Activated CD8-positive, alpha-beta T cell treated with anti-CD3 and anti-CD28 coated beads, Interleukin-2, amount 10 ng/mL, durations not matched to agents 7 days and 5 days (primary cell): ENCODE measurements around the gene CFAP119. TPM values are rescaled to one million over a fixed set of nuclear protein-coding genes. Genes with fewer than 3 reads are reported as not detected.

Experiments
- ATAC-seq: fragments of 150-1000 bp; cut with Tn5 transposase; one replicate; pipeline ENCODE4 v1.10.0; 2021; ENCODE audit warnings: moderate library complexity
- CTCF ChIA-PET: fragments of 350-600 bp; sonication (Branson Sonifier 250); formaldehyde crosslinking; loops from one replicate; lab custom pipeline; 2021; ENCODE audit warnings: antibody characterized with exemption; lab: Charles Lee
- POLR2A ChIA-PET: fragments of 350-600 bp; sonication (Branson Sonifier 250); formaldehyde crosslinking; loops from one replicate; lab custom pipeline; 2021; ENCODE audit warnings: antibody characterized with exemption; lab: Charles Lee
- DNase-seq: peaks from one replicate; pipeline ENCODE4 v3.0.0-alpha.2; 2020
- H3K27ac Mint-ChIP-seq: one replicate; pipeline ENCODE4 v1.8.0; 2021; ENCODE audit warnings: mild to moderate bottlenecking, mixed read lengths
- H3K27me3 Mint-ChIP-seq: one replicate; pipeline ENCODE4 v1.8.0; 2021; ENCODE audit warnings: low read depth, mixed read lengths
- H3K36me3 Mint-ChIP-seq: one replicate; pipeline ENCODE4 v1.8.0; 2021; ENCODE audit warnings: low read depth, mixed read lengths
- H3K4me1 Mint-ChIP-seq: one replicate; pipeline ENCODE4 v1.8.0; 2021; ENCODE audit warnings: low read depth, mixed read lengths
- H3K4me3 Mint-ChIP-seq: one replicate; pipeline ENCODE4 v1.8.0; 2021; ENCODE audit warnings: mild to moderate bottlenecking, mixed read lengths
- H3K9me3 Mint-ChIP-seq: one replicate; pipeline ENCODE4 v1.8.0; 2022; ENCODE audit warnings: mixed read lengths; ENCODE audit not compliant: insufficient read depth
- total RNA-seq, 2 experiments: library from RNA; stranded (reverse); gene quantifications; one replicate each; pipeline ENCODE4 v1.2.3, GENCODE V29; 2021

CFAP119 gene
- total RNA-seq, 2 experiments from 2014 or later, result 4.4 to 4.8 TPM

DNA sequence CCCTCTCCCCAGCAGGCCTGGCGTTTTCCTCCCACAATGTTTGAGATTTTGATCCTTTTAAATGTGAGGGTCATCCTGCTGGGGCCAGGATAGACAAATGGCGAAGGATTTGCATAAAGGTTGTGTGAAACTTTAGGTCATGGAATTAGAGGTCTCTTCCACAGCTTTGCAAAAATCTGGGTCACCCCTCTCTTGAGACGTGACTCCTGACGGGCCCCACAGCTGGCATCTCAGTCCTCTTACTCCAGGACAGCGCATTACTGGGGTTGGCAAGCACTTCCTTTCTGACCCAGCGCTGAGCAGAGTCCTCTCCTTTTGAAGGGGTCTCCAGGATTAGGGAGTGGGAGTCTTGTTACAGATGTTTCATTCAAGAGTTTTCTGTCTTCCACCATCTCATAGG, 17.7 kb upstream of the CFAP119 start:
- ChIA-PET POLR2A (interaction anchor here (1.0 kb wide), 1 partner anchor 11 kb away, joined by 3 read pairs; no protein-coding TSS in a partner anchor), CTCF (interaction anchor here (1.3 kb wide), 1 partner anchor 65 kb away, joined by 3 read pairs; no protein-coding TSS in a partner anchor)
- Mint-ChIP-seq H3K4me3 (no peak overlapping the region), H3K27me3 (no peaks in the 10 kb centered on the region), H3K4me1 (peaks cover 15% of the 10 kb centered on the region), H3K27ac (no peak overlapping the region), H3K9me3 (no peaks in the 10 kb centered on the region), H3K36me3 (peaks cover 9% of the 10 kb centered on the region)
- no peak for ATAC-seq
- DNase-seq, result no peak

DNA sequence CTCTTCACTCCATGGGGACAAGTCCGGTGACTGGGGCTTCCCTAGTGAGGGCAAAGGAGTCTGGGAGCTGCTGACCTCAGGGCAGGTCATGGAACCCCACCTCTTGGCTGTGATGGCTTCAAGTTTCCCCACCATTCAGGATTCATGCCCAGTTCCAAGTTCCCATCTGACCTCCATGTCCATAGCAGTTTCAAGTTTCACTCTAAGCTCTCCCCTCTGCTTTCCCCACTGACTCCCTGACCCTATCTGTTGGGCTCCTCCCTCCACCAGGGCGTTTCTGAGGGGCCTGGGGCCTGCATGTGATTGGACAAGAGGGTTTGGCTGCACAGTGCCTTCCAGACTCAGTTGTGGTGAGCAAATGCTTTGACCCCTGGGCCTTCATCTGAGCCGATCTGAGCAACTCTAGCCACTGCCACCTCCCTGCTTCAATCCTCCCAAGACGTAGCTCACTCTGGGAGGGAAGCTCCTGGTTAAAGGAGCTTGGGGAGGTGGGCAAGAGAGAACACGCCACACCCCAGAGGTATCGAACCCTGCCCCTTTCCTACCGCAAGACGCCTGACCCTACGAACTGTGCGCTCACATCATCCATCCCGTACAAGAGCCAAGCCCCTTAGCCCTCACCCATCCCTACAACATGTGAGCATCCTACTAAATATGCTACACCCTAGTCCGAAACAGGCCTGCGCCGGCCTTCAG, 16.8 kb upstream of the CFAP119 start:
- no peak overlapping the region for H3K27ac Mint-ChIP-seq
- H3K4me1 Mint-ChIP-seq, result peaks cover 19% of the 10 kb centered on the region
- ChIA-PET CTCF (interaction anchor here (2.0 kb wide), 1 partner anchor 35 kb away, joined by 7 read pairs; no protein-coding TSS in a partner anchor), POLR2A (interaction anchor here (1.0 kb wide), 1 partner anchor 11 kb away, joined by 3 read pairs; no protein-coding TSS in a partner anchor)
- H3K9me3 Mint-ChIP-seq, result no peaks in the 10 kb centered on the region
- no peaks in the 10 kb centered on the region for H3K27me3 Mint-ChIP-seq
- DNase-seq, result no peak
- no peak overlapping the region for H3K4me3 Mint-ChIP-seq
- H3K36me3 Mint-ChIP-seq, result peaks cover 17% of the 10 kb centered on the region
- ATAC-seq, result no peak

DNA sequence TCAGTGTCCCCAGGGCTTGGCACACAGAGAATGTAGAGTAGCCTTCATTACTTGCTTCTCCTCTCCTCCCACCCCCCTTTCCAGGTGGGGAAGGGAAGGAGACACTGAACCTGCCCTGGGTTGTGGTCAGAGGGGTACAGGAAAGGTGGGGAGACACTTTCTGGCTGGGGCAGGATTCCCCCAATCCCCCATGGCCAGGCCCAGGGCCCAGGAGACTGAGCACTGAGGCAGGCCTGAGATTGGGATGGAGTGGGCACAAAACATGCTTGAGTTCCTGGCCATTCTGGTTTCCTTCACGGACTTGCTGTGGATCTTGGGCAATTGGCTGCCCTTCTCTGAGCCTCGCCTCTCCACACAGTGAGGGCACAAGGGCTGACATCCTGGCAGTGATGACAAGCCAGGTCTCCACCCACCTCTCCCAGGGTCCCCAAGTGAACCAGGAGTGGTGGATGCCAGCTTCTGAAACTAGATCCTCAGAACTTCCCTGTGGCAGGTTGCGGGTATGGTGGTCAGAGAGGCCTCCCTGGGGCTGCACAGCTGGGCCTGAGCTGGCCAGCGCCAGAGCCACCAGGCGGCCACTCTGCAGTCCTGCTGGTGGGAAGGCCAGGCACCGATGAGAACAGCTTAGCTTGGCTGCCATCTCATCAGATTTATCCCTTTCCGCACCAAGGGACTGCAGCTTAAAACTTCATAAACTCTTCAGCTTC, 15.9 kb upstream of the CFAP119 start:
- ChIA-PET POLR2A (no interaction called here), CTCF (interaction anchor here (2.0 kb wide), 1 partner anchor 36 kb away, joined by 7 read pairs; no protein-coding TSS in a partner anchor)
- Mint-ChIP-seq H3K27ac (peak overlapping the region; percentile 59), H3K36me3 (peaks cover 21% of the 10 kb centered on the region), H3K27me3 (no peaks in the 10 kb centered on the region), H3K4me3 (no peak overlapping the region), H3K9me3 (no peaks in the 10 kb centered on the region), H3K4me1 (peaks cover 25% of the 10 kb centered on the region)
- DNase-seq (no peak), ATAC-seq (no peak)

DNA sequence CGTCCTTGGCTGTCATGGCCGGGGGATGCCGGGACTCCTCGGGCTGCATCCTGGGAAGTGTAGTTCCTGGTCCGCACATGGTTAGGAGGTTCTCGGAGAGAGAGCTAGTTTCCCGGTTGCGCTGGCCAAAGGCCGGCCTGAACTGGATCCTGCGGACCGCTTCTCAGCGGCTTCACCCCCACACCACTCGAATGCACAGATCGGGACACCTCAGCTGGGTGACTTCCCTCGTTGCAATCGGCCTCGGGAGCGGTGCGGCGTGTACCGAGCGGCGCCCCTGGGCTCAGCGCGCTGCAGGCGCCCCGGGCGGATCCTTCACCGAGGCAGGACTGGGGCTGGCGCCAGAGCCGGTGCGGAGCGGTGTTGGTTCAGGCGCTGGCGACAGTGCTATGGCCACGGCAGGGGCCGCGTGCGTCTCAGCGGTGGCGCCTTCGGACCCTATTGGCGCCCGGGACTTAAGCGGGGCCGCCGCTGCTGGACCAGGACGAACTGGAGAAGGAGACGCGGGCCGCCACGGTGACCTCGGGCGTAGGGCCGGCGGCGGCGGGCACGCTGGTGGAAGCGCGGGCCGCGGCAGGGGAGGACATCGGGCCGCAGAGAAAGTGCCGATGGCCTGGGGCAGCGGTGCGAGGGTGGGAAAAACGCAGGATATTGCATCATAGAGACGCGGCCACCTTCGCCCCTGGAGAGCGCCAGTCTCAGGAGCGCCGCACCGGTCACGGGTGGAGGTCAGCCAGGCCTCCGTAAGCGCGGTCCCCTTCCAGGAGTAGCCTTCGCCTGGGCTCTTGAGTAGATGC, 13.7 kb upstream of the CFAP119 start:
- Mint-ChIP-seq H3K27ac (peak overlapping the region; percentile 95), H3K4me3 (peak overlapping the region; percentile 92), H3K4me1 (peaks cover 37% of the 10 kb centered on the region), H3K27me3 (no peaks in the 10 kb centered on the region), H3K36me3 (peaks cover 39% of the 10 kb centered on the region), H3K9me3 (no peaks in the 10 kb centered on the region)
- CTCF ChIA-PET, result interaction anchor here (0.9 to 2.6 kb wide), 5 partner anchors 30 to 126 kb away, joined by 3 to 12 read pairs (median 5); no protein-coding TSS in a partner anchor
- DNase-seq (peak; percentile 75), ATAC-seq (peak; percentile 77)
- POLR2A ChIA-PET, result interaction anchor here (1.5 kb wide), 1 partner anchor 28 kb away, joined by 4 read pairs; the partner anchor contains the start of gene PHKG2

DNA sequence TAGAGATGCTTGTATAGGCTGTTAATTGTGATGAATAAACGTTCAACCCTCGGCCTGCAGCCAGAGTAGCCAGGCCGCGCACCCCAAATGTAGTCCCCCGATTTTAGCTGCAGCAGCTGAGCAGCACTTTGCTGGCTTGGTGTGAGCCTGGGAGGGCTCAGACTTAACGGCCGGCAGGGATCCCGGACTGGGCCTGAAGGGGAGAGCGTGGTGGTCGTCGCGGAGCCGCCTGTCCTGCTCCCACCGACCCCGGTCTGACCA, 13.2 kb upstream of the CFAP119 start:
- Mint-ChIP-seq H3K27me3 (no peaks in the 10 kb centered on the region), H3K36me3 (peaks cover 43% of the 10 kb centered on the region), H3K27ac (peak overlapping the region; percentile 95), H3K9me3 (no peaks in the 10 kb centered on the region), H3K4me1 (peaks cover 37% of the 10 kb centered on the region), H3K4me3 (peak overlapping the region; percentile 92)
- ChIA-PET CTCF (interaction anchor here (0.9 to 2.6 kb wide), 5 partner anchors 30 to 127 kb away, joined by 3 to 12 read pairs (median 5); no protein-coding TSS in a partner anchor), POLR2A (interaction anchor here (1.5 kb wide), 1 partner anchor 27 kb away, joined by 4 read pairs; the partner anchor contains the start of gene PHKG2)
- DNase-seq (no peak), ATAC-seq (no peak)

DNA sequence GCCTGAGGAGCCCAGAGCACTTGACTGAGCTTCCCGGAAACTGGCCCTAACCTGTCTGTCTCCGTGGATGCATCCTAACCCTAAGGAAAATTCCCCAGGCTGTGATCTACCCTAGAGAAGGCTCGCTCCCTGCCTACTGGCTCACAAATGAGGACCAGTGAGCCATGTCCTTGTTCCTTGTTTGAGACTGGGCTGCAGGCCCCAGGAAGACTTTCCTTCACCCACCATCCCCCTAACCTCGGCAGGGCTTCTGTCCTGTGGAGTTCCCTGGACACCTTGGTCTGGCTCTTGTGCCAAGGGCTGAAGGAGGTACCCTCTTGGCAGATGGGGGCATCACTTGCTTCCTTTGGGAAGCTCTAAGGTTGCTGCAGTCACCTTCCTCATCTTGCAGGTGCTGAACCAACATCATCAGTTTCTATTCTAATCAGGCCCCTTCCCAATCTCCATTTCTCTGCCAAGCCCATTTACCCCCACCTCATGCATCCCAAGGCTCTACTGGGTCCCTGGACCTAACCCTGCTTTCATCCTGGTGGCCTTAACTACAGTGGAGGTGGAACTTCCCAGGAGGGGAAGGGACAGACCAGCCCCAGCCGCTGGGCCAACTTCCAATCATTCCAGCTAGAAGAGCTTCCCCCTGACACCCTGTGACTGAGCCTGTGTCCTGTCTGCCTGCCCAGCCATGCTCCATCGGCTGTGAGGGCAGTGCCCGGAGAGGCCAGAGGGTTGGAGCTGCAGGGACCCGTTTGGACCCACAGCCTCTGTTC, 12.7 kb upstream of the CFAP119 start:
- peaks cover 46% of the 10 kb centered on the region for H3K36me3 Mint-ChIP-seq
- ChIA-PET POLR2A (interaction anchor here (0.6 to 1.5 kb wide), 3 partner anchors 27 to 309 kb away, joined by 3 to 4 read pairs (median 3); partner anchors contain the start of gene PHKG2), CTCF (interaction anchor here (0.9 to 2.6 kb wide), 5 partner anchors 31 to 127 kb away, joined by 3 to 12 read pairs (median 5); no protein-coding TSS in a partner anchor)
- H3K27ac Mint-ChIP-seq, result peak overlapping the region; percentile 95
- DNase-seq, result no peak
- H3K4me3 Mint-ChIP-seq, result peak overlapping the region; percentile 92
- no peaks in the 10 kb centered on the region for H3K9me3 Mint-ChIP-seq
- H3K27me3 Mint-ChIP-seq, result no peaks in the 10 kb centered on the region
- H3K4me1 Mint-ChIP-seq, result peaks cover 37% of the 10 kb centered on the region
- peak; percentile 2 for ATAC-seq

DNA sequence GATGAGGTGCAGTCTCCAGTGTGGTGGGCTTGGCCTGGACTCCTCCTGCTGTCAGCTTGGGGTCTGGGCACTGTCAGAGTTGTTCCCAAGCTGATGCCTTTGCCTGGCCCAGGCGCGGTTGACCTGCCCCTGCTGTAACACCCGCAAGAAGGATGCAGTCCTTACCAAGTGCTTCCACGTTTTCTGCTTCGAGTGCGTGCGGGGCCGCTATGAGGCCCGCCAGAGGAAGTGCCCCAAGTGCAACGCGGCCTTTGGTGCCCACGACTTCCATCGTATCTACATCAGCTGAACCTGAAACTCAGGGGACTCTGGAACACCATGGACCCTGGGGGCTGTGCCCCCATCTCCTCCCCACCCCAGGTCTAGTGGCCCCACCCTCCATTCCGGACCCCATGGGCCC, 12.0 kb upstream of the CFAP119 start:
- Mint-ChIP-seq H3K27me3 (no peaks in the 10 kb centered on the region), H3K27ac (no peak overlapping the region), H3K4me3 (no peak overlapping the region), H3K9me3 (no peaks in the 10 kb centered on the region), H3K36me3 (peaks cover 53% of the 10 kb centered on the region), H3K4me1 (peaks cover 37% of the 10 kb centered on the region)
- no peak for ATAC-seq
- POLR2A ChIA-PET, result interaction anchor here (0.6 to 0.8 kb wide), 2 partner anchors 70 to 309 kb away, joined by 3 read pairs; no protein-coding TSS in a partner anchor
- DNase-seq, result no peak
- CTCF ChIA-PET, result interaction anchor here (1.9 to 2.6 kb wide), 3 partner anchors 31 to 128 kb away, joined by 5 to 12 read pairs (median 6); no protein-coding TSS in a partner anchor

DNA sequence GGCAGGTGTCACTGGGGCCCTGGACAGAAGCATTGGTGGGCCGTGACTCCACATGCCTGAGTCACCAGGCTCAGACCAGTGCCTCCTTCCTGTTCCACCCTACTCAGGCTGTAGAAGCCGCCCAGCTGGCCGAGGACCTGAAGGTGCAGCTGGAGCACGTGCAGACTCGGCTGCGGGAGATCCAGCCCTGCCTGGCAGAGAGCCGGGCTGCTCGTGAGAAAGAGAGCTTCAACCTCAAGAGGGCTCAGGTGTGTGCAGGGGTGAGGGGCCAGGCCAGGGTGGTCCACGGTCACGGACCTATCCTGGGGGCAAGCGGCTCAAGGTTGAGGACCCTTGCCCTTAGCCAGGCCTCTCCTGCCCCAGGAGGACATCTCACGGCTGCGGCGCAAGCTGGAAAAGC, 9.9 kb upstream of the CFAP119 start:
- Mint-ChIP-seq H3K4me1 (peaks cover 30% of the 10 kb centered on the region), H3K9me3 (no peaks in the 10 kb centered on the region), H3K36me3 (peaks cover 66% of the 10 kb centered on the region), H3K27ac (peak overlapping the region; percentile 53), H3K27me3 (no peaks in the 10 kb centered on the region), H3K4me3 (no peak overlapping the region)
- no peak for ATAC-seq
- POLR2A ChIA-PET, result no interaction called here
- DNase-seq, result no peak
- CTCF ChIA-PET, result interaction anchor here (1.0 to 1.2 kb wide), 2 partner anchors 11 to 43 kb away, joined by 3 read pairs; no protein-coding TSS in a partner anchor

DNA sequence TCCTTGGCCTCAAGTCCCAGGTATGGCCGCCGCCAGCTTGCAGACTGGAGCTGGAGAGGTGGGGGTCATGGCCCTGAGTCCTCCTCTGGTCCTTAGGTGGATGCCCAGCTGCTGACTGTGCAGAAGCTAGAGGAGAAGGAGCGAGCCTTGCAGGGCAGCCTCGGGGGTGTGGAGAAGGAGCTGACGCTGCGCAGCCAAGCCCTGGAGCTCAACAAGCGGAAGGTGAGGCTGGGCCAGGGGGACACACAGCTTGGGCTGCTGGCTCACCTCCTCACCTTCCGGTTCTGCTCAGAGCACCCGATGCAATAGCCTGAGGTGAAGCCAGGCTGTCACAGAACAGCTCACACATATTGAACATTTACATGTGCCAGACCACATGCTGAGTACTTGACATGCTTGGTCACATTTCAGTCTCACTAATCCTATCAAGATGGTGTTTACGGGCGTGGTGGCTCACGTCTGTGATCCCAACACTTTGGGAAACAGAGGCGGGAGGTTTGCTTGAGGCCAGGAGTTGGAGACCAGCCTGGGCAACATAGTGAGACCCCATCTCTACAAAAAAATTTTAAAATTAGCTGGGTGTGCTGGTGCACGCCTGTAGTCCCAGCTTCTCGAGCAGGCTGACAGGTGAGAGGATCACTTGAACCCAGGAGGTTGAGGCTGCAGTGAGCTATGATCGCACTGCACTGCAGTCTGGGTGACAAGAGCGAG, 7.7 kb upstream of the CFAP119 start:
- ATAC-seq, result no peak
- Mint-ChIP-seq H3K27ac (no peak overlapping the region), H3K36me3 (peaks cover 80% of the 10 kb centered on the region), H3K9me3 (no peaks in the 10 kb centered on the region), H3K4me3 (no peak overlapping the region), H3K4me1 (peaks cover 21% of the 10 kb centered on the region), H3K27me3 (no peaks in the 10 kb centered on the region)
- ChIA-PET CTCF (interaction anchor here (1.0 to 1.3 kb wide), 2 partner anchors 45 to 172 kb away, joined by 4 to 6 read pairs; no protein-coding TSS in a partner anchor), POLR2A (no interaction called here)
- DNase-seq, result no peak

DNA sequence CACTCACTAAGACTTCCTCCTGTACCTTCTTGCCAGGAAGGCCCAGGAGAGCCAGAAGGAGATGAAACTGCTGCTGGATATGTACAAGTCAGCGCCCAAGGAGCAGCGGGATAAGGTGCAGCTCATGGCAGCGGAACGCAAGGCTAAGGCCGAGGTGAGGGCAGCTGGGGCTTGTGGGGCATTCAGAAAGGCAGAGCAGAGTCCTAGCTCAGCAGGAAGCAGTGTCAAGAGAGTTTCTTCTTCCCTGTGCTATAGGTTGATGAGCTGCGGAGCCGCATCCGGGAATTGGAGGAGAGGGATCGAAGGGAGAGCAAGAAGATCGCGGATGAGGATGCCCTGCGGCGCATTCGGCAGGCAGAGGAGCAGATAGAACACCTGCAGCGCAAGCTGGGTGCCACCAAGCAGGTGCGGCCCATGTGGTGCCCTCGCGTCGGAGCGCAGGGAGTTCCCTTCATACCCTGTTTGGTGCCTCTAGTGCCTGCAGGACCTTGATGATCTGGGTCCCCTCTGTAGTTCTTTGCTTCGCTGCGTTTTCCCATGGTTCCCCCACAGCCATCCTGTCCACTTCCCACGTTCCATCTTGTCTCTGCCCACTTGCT, 6.8 kb upstream of the CFAP119 start:
- Mint-ChIP-seq H3K36me3 (peaks cover 77% of the 10 kb centered on the region), H3K4me3 (no peak overlapping the region), H3K27ac (no peak overlapping the region), H3K9me3 (no peaks in the 10 kb centered on the region), H3K27me3 (no peaks in the 10 kb centered on the region), H3K4me1 (peaks cover 23% of the 10 kb centered on the region)
- DNase-seq (no peak), ATAC-seq (no peak)
- POLR2A ChIA-PET, result interaction anchor here (1.1 kb wide), 1 partner anchor 10 kb away, joined by 3 read pairs; no protein-coding TSS in a partner anchor
- CTCF ChIA-PET, result interaction anchor here (1.0 kb wide), 1 partner anchor 45 kb away, joined by 6 read pairs; no protein-coding TSS in a partner anchor
